Fibroblast of pulmonary artery (primary cell): ENCODE data around the gene FRMD1.

Source experiments
- DNase-seq: peaks from one replicate; pipeline ENCODE4 v3.0.0-alpha.2; 2010; ENCODE audit warnings: low read depth
- H3K4me3 ChIP-seq: replicated peaks from 2 replicates; pipeline ENCODE4 v1.5.1; 2011; ENCODE audit warnings: low read depth, mild to moderate bottlenecking, control low read depth, low read length, moderate library complexity
- CTCF ChIP-seq: IDR thresholded peaks from 2 replicates; pipeline ENCODE4 v1.5.1; 2011; ENCODE audit warnings: mild to moderate bottlenecking, control low read depth, low read length, inconsistent platforms; ENCODE audit errors: missing control alignments

Gene FRMD1

GRCh38 chr6:168039849-168040248, 39.2 kb downstream of the FRMD1 start:
- H3K4me3 ChIP-seq, result no peak overlapping the region
- TF ChIP-seq CTCF, result no peak
- no peak for DNase-seq

DNA sequence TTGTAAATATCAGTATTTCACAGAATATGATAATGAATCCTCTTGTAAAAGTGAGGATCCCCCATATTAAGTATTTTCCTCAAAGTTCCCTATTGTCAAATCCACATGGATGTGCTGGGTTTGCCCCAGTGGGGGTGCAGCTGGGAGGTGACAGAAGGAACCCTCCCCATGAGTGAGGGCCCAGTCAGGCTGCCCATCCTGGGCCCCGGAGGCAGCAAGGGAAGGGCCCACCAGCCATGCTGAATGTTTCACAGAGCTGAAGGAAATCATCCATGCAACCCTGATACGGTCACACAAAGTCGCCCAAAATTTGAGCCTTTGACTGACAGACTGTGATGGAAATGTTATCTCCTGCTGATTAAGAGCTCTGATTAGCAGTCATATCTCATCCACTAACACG, 39.7 kb downstream of the FRMD1 start:
- no peak overlapping the region for H3K4me3 ChIP-seq
- no peak for TF ChIP-seq CTCF
- no peak for DNase-seq

- DNase-seq, result no peak
- H3K4me3 ChIP-seq, result no peak overlapping the region
- no peak for TF ChIP-seq CTCF
Observed at GRCh38 chr6:168038576-168039140, 40.4 kb downstream of the FRMD1 start.

DNA sequence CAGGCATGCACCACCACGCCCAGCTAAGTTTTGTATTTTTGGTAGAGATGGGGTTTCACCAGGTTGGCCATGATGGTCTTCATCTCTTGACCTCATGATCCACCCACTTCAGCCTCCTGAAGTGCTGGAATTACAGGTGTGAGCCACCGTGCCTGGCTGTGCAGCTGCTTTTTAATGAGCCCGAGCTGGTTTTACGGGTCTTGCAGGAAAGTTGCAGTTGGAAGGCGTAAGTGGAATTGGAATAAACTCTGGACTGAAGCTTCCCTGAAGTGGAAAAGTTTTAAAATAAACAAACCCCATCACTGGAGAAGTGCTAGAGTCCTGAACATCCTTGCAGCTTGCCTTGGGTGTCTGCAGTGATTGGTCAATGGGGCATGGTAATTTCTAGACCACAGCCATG, 41.2 kb downstream of the FRMD1 start:
- H3K4me3 ChIP-seq, result no peak overlapping the region

GRCh38 chr6:168037242-168037641, 41.8 kb downstream of the FRMD1 start:
- H3K4me3 ChIP-seq, result no peak overlapping the region
- no peak for DNase-seq
- no peak for TF ChIP-seq CTCF

More for the DNA sequence above, 41.2 kb downstream of the FRMD1 start:
- DNase-seq, result no peak
- no peak for TF ChIP-seq CTCF

DNA sequence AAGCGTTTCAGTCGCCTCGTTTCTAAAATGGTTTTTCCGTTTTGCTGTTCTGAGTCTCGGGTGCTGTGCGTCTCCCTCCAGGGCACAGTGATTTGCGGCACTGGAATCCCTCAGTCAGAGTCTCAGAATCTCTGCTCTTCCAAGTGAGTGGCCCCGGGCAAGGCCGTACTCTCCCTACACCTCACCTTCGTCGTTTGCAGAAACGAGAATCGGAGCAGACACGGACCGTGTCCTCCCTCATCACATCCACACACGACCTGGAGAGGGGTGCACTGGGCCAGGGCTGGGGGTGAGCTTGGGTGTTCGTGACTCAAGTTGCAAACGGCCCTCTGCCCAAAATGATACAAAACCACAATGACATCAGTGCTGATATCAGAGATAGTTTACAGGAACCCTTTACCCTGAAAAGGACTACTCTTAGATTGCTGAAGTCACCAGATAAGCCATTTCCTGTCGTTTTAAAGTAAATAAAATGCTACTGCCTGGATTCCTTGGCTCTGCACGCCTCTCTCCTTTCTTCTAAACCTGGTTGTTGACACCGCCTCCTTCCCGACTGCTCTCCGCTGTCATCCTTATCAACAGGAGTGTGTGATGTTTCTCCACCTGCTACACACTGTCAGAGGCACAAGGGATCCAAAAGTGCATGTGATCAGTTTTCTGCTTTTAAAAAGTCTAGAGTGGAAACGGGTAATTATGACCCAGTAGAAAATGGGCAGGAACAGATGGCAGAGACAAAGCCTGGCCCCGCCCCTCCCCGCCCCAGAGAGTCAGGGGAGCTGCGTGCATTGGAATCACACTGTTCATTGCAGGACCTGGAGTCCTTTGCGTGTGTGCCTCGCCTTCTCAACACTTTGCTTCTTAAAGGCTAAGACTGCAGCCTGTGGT, 43.1 kb downstream of the FRMD1 start:
- peak overlapping the region; percentile 54 for H3K4me3 ChIP-seq
- TF ChIP-seq CTCF, result no peak
- DNase-seq, result peak; percentile 81
